ENCODE results near the gene MEIS2. TPM values are rescaled to one million over a fixed set of nuclear protein-coding genes. Genes with fewer than 3 reads are reported as not detected.

MEIS2 gene
- total RNA-seq, 2 experiments from 2014 or later = not detected

DNA sequence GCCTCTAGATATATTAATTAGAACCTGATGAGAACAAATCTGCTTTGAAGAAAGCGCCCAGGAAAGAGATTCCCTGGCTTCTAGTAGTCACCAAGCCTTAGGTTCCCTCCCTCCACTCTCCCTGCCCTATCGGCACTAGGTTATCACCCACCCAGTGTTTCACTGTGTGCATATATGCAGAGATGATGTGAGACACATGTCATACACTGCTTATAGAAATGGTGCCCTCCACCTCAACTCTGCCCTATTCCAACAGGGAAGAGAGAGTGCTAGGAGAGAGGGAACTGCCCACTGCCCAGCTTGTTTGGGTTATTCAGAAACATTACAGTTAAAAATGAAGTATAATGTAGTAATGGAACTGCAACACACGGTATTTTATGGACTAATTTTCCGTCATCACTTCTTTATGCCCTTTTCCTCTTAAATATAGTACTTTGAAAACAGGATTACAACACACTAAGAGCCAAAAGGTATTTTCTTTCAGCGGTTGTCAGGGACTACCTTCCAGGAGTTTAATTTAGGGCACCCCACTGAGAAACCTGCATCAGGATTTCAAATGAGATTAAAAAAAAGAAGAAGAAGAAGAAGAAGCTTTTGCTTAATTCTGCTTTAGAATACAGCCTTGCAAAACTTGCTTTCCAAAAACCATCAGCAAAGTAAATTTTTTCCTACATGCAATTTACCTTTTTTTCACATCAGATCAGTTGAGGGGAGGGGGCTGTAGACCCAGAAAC is 55.3 kb downstream of the MEIS2 start:
- ATAC-seq (ENCODE audit: low read depth) = no peak
- Mint-ChIP-seq H3K9me3 (peaks cover 2% of the 10 kb centered on the region), H3K27ac (no peak overlapping the region), H3K4me3 (no peak overlapping the region), H3K36me3 (no peaks in the 10 kb centered on the region), H3K4me1 (no peaks in the 10 kb centered on the region), H3K27me3 (peaks cover 2% of the 10 kb centered on the region)
- no peak for DNase-seq
- POLR2A ChIA-PET = no interaction called here

DNA sequence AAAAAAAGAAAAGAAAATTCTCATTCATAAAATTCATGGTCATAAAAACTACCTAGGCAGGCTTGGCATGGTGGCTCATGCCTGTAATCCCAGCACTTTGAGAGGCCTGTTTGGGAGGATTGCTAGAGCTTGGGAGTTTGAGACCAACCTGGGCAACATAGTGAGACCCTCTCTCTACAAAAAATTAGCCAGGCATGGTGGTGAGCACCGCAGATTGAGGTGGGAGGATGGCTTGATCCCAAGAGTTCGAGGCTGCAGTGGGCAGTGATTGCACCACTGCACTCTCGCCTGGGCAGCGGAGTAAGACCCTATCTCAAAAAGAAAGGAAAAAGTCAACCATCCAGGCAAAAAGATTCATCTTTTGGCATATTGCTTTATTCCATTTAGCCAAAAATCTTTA is 58.5 kb downstream of the MEIS2 start:
- Mint-ChIP-seq H3K27me3 (peaks cover 2% of the 10 kb centered on the region), H3K9me3 (no peaks in the 10 kb centered on the region), H3K4me1 (no peaks in the 10 kb centered on the region), H3K27ac (no peak overlapping the region), H3K4me3 (no peak overlapping the region), H3K36me3 (no peaks in the 10 kb centered on the region)
- DNase-seq (no peak), ATAC-seq (ENCODE audit: low read depth) (no peak)
- POLR2A ChIA-PET = no interaction called here

DNA sequence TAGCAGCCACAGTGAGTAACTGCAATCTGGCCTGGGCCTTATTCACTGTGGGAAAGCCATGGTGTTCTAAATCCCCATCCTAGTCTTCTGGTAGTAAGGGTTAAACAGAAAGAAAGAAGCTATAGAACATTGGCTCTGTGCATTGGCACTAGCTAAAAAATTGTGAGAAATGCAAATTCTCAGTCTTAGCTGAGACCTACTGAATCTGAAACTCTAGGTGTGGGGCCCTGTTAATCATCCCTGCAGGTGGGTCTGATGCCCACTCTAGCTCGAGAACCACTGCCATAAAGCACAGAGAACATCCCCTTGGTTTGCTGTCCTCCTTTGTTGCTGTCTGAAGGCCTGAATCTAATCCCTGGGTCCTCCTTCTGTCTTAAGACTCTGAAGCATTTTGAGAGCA is 59.3 kb downstream of the MEIS2 start:
- POLR2A ChIA-PET = no interaction called here
- H3K9me3 Mint-ChIP-seq = no peaks in the 10 kb centered on the region
- no peaks in the 10 kb centered on the region for H3K36me3 Mint-ChIP-seq
- DNase-seq (no peak), ATAC-seq (ENCODE audit: low read depth) (no peak)
- no peak overlapping the region for H3K27ac Mint-ChIP-seq
- peaks cover 2% of the 10 kb centered on the region for H3K27me3 Mint-ChIP-seq
- no peaks in the 10 kb centered on the region for H3K4me1 Mint-ChIP-seq
- H3K4me3 Mint-ChIP-seq = no peak overlapping the region

DNA sequence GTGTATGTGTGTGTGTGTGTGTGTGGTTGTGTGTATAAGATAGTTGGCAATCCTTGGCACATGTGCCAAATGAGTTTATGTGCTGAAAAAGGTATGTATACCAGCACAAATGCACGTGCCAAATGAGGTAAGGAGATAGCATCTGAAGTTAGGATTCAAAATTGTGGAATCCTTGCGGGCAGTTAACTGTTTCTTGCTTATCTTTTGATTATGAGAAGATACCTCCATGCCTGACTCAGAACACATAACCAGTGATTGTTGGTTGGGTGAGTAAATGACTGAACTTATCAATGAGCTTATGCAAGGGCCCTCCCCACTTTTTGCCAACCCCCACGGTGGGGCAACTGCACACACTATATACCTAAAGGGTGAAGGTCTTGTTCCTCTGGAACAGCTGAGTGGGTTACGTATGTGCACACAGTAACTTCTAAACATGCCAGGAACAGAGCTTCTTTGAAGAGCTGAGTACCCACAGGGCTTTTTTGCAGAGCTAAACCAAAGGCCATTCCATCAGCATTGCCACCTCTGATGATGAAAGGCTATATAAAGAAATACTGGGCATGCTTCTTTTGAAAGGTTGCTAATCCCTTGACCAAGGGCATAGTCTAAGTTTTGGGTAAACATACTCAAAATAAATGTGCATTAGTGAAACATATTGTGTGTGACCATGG is 60.1 kb downstream of the MEIS2 start:
- DNase-seq = no peak
- peaks cover 2% of the 10 kb centered on the region for H3K27me3 Mint-ChIP-seq
- no peak overlapping the region for H3K4me3 Mint-ChIP-seq
- ATAC-seq (ENCODE audit: low read depth) = no peak
- H3K4me1 Mint-ChIP-seq = no peaks in the 10 kb centered on the region
- POLR2A ChIA-PET = no interaction called here
- H3K9me3 Mint-ChIP-seq = no peaks in the 10 kb centered on the region
- H3K36me3 Mint-ChIP-seq = no peaks in the 10 kb centered on the region
- H3K27ac Mint-ChIP-seq = no peak overlapping the region

DNA sequence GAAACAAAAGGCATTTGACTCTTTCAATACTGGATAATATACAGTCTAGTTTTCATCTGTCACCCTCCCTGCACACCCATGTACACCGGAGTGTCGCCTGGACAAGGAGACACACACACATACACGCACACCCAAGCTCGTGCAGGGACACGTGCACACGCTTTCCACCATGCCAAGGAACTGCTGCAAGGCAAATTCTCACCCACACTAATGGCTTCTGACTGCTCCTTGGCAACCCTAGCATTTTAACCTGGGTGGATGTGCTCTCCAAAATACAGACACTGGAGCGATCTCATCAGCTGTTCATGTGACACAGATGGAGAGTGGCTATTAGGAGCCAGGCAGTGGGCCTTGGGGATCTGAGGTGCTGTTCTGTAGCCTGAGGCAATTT is 61.6 kb downstream of the MEIS2 start:
- ATAC-seq (ENCODE audit: low read depth) (no peak), DNase-seq (no peak)
- Mint-ChIP-seq H3K4me3 (no peak overlapping the region), H3K27me3 (peaks cover 2% of the 10 kb centered on the region), H3K4me1 (no peaks in the 10 kb centered on the region), H3K36me3 (no peaks in the 10 kb centered on the region), H3K9me3 (no peaks in the 10 kb centered on the region), H3K27ac (no peak overlapping the region)
- POLR2A ChIA-PET = no interaction called here

DNA sequence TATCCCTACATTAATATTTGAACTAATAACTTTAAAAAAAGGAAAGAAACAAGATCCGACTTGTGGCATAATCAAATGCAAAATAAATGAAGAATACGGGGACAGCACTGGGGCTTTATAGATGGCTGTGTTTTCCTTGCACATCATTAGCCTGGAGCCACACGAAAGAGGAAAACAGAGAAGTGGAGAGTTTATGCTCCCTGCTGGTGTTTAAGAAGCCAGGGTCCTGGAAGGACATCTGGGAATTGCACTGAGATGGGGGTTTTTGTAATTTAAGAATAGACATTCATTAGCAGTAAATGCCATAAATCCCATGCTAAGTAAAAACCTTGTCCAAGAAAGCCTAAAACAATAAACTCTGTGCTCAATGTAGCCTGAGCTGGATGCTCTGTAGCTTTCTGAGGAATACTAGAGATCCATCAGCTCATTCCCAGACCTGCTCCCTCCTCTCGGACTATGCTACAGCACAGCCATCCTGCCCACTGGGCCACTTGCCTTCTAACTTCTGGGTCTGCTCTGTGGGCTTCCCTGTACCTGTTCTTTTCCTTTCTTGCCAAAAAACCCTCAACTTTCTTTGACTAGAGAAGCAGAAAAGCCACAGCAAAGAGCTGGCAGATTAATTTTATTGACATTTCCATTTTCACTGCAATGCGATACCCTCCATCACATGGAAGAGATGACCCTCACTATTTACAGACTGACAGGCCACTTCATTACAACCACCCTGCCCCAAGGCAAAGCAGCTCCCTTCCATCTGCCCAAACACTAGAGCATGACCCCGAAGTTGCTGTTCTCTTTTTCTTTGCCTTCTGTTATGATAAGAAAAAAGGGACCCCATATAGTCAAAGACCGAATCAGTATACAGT is 62.3 kb downstream of the MEIS2 start:
- no peak overlapping the region for H3K27ac Mint-ChIP-seq
- H3K4me1 Mint-ChIP-seq = no peaks in the 10 kb centered on the region
- no peak overlapping the region for H3K4me3 Mint-ChIP-seq
- peaks cover 4% of the 10 kb centered on the region for H3K27me3 Mint-ChIP-seq
- no peak for DNase-seq
- POLR2A ChIA-PET = no interaction called here
- no peaks in the 10 kb centered on the region for H3K9me3 Mint-ChIP-seq
- no peak for ATAC-seq (ENCODE audit: low read depth)
- H3K36me3 Mint-ChIP-seq = no peaks in the 10 kb centered on the region

DNA sequence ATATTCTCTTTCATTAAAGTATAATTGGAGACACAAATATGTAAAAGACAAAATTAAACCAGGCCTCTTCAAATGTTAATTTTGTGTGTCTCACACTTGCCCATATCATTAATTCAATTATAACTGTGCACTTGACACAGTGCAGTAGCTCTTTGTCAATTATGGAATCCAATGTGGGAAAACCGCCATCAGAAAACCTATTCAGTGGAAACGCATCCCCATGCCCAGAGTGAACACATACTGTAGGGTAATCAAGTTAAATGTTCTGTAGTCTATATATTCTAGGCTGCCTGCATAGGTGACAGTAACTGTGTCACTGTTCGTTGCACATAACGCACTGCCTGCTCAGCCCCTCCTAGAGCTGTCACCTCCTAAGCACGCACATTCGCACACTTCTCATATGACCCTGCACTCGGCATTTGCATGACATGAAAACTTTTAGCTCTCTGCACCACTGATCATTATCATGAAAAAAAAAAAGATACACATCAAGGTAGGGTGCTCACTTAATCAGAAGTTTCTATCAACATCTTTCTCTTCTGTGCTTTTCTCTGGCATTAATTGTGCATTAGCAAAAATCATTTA is 63.2 kb downstream of the MEIS2 start:
- H3K4me1 Mint-ChIP-seq = no peaks in the 10 kb centered on the region

DNA sequence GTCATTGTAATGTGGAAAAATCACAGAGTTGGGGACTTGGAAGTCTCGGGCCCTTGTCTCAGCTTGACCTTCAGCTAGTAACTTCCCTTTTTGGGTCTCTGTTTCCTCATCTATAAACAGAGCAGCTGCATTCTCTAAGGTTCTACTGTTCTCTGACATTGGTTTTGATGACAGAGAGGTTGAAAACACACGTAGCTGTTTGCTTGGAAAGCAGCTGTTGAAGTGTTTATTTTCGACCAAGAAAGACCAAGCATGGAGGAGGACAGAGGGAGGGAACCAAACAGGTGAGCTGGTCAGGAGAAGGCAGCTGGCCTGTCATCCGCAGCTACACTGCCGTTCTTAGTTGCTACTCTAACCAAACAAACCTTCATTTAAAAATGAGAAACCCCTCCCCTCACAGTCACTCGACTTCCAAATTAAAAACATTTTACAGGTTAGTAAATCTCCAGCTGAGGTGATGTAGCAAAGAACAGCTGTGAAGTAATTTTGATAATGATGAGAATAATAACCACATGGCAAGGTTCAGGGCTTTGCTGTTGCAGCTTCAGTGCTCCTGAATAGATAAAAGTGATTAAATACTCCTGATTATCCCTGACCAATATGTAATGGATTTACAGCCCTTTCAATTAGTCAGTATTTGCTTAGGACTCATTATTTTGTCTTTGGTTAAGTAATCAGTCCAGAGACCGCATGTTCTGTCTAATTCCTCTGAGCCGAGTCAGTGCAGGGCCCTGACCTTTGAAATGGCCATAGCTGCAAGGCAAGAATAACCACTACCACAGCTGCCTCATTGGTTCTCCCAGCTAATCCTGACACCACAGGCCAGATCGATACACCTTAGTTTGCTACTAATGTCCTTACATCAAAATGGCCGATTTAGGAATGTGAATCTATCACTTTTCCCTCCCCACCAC is 65.3 kb downstream of the MEIS2 start:
- DNase-seq = no peak
- Mint-ChIP-seq H3K36me3 (no peaks in the 10 kb centered on the region), H3K9me3 (no peaks in the 10 kb centered on the region), H3K27me3 (peaks cover 4% of the 10 kb centered on the region), H3K4me3 (no peak overlapping the region), H3K27ac (no peak overlapping the region), H3K4me1 (no peaks in the 10 kb centered on the region)
- POLR2A ChIA-PET = no interaction called here
- no peak for ATAC-seq (ENCODE audit: low read depth)

More for the DNA sequence above, 63.2 kb downstream of the MEIS2 start:
- POLR2A ChIA-PET = no interaction called here
- Mint-ChIP-seq H3K27ac (no peak overlapping the region), H3K27me3 (peaks cover 4% of the 10 kb centered on the region), H3K36me3 (no peaks in the 10 kb centered on the region), H3K9me3 (no peaks in the 10 kb centered on the region), H3K4me3 (no peak overlapping the region)
- no peak for DNase-seq
- no peak for ATAC-seq (ENCODE audit: low read depth)

DNA sequence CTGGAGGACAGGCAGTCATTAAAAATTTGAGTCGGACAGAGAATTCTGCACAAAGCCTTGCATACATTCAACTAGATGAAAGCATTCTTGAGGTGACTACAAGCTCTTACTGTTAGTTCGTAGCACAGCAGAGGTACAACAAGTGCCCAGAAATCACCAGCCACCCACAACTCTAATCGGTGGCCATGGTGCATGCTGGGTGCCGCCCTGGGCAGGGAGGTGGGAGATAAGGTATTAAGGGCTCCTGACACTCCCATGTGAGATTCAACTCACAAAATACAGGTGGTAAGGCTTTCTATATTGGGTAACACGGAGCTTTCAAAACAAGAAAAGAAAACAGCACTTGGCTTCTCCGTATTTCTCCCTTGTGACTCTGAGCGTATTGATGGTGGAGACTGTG is 66.0 kb downstream of the MEIS2 start:
- DNase-seq (no peak), ATAC-seq (ENCODE audit: low read depth) (no peak)
- no peaks in the 10 kb centered on the region for H3K36me3 Mint-ChIP-seq
- peaks cover 4% of the 10 kb centered on the region for H3K27me3 Mint-ChIP-seq
- H3K4me3 Mint-ChIP-seq = no peak overlapping the region
- POLR2A ChIA-PET = no interaction called here
- no peak overlapping the region for H3K27ac Mint-ChIP-seq
- H3K9me3 Mint-ChIP-seq = no peaks in the 10 kb centered on the region
- H3K4me1 Mint-ChIP-seq = no peaks in the 10 kb centered on the region

DNA sequence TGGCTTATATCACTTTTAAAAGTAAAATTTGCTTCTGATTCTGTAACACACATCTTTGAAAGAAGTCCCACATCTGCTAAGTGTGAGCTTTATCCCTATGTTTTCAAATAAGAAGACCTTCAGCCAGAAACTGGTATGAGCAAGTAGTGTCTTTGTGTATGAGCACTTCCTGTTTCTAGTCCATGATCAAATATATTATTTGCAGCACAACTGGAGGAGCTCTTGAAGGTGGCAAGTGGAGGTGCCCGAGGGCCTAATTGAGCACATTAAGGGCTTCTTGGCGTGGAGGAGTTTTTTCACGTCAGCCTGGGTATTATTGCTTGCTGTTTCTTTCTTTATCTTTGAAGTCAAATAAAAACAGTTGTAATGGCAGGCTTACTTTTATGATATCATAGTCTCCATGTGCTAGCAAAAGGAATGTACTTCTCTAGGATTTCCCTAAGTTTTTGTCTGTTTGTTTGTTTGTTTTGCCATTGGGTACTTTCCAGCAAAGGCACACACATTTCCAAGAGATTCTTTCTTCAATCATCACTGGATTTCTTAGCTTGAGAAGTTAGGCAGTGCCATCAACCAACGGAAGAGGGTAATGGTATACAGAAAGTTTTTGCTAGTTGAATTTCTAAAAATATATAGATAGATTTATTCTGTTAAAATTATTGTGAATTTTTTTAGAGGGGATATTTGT is 68.1 kb downstream of the MEIS2 start:
- no peaks in the 10 kb centered on the region for H3K4me1 Mint-ChIP-seq
- ATAC-seq (ENCODE audit: low read depth) (no peak), DNase-seq (no peak)
- no peaks in the 10 kb centered on the region for H3K36me3 Mint-ChIP-seq
- no peak overlapping the region for H3K27ac Mint-ChIP-seq
- POLR2A ChIA-PET = no interaction called here
- H3K9me3 Mint-ChIP-seq = no peaks in the 10 kb centered on the region
- H3K4me3 Mint-ChIP-seq = no peak overlapping the region
- peaks cover 4% of the 10 kb centered on the region for H3K27me3 Mint-ChIP-seq

DNA sequence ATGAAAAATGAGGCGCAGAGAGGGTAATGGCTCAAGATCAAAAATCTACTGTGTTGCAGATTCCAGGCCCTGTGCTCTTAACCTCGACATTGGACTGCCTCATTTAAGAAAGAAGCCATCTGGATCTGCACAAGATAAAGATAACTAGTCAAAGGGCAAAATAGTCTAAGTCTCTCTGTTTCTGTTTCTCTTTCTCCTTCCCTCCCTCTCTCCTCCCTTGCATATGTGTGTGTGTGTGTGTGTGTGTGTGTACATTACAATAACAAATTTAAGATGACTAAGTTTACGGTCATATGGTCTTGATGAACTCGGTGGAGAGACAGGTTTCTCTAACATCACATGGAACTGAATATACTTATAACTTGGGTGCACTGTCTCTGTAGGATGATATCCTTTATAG is 69.2 kb downstream of the MEIS2 start:
- DNase-seq (no peak), ATAC-seq (ENCODE audit: low read depth) (no peak)

DNA sequence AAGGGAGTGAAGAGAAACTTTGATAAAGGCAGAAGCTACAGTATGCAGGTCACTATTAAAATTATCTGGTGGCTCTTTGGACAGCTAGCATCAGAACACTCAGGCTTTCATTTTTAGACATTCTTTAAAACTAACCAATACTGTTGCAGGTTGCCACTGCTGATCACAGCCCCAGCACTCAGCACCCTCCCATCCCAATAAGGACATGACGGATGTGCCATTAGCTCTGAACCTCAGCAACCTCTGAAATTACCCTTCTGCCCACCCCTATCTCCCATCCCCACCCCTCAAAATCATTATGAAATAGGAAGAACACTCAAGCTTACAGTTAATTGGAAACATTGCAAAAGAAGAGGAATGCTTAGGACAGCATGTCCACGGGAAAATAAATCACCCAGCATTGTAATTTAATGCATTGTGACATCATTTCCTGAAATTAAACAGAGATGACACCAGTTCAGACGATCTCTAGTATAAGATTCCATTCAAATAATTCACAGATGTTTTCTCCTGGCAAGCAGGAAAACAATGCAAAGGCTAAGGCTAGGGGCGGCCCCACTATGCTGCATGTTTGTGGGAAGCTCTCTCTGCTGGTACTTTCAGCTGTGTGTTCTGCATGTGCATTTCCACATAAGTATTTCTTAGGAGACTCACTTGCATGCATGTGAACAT is 71.6 kb downstream of the MEIS2 start:
- H3K27ac Mint-ChIP-seq = no peak overlapping the region
- peaks cover 2% of the 10 kb centered on the region for H3K27me3 Mint-ChIP-seq
- H3K4me1 Mint-ChIP-seq = no peaks in the 10 kb centered on the region
- H3K9me3 Mint-ChIP-seq = no peaks in the 10 kb centered on the region
- H3K36me3 Mint-ChIP-seq = no peaks in the 10 kb centered on the region
- no peak for ATAC-seq (ENCODE audit: low read depth)
- no peak for DNase-seq
- POLR2A ChIA-PET = no interaction called here
- no peak overlapping the region for H3K4me3 Mint-ChIP-seq

More for the DNA sequence above, 69.2 kb downstream of the MEIS2 start:
- Mint-ChIP-seq H3K27me3 (peaks cover 4% of the 10 kb centered on the region), H3K27ac (no peak overlapping the region), H3K4me1 (no peaks in the 10 kb centered on the region), H3K36me3 (no peaks in the 10 kb centered on the region), H3K4me3 (no peak overlapping the region), H3K9me3 (no peaks in the 10 kb centered on the region)
- POLR2A ChIA-PET = no interaction called here

Data from activated naive CD8-positive, alpha-beta T cell treated with anti-CD3 and anti-CD28 coated beads, Interleukin-2, amount 10 ng/mL, durations not matched to agents 7 days and 5 days (primary cell).